Measurements from ENCODE around the gene CAB39.

CAB39 gene

DNA sequence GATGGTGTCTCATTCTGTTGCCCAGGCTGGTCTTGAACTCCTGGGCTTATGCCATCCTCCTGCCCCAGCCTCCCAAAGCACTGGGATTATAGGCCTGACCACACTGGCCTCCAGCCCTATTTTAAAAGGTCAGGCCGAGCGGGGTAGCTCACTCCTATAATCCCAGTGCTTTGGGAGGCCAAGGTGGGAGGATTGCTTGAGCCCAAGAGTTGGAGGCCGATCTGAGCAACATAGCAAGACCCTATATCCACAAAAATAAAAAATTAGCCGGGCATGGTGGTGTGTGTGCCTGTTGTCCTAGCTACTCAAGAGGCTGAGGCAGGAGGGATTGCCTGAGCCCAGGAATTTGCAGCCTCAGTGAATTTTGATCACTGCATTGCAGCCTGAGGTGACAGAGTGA is 3.9 kb downstream of the CAB39 start:
- no peak overlapping the region for H3K9ac ChIP-seq (ENCODE audit: low read depth, low read length)
- H2AFZ ChIP-seq (ENCODE audit: low read depth, low read length), result no peak overlapping the region
- peaks cover 63% of the 10 kb centered on the region for H3K4me1 ChIP-seq (ENCODE audit: insufficient read depth, low read length)
- H3K36me3 ChIP-seq (ENCODE audit: insufficient read depth, low read length), result peaks cover 20% of the 10 kb centered on the region
- H3K4me3 ChIP-seq (ENCODE audit: low read depth in 1 of 2, low read length in 2 of 2), result no peak overlapping the region
- peaks cover 88% of the 10 kb centered on the region for H3K79me2 ChIP-seq (ENCODE audit: insufficient read depth, low read length)
- H3K27me3 ChIP-seq (ENCODE audit: insufficient read depth, low read length, poor library complexity), result no peaks in the 10 kb centered on the region
- H4K20me1 ChIP-seq (ENCODE audit: insufficient read depth, low read length), result peaks cover 72% of the 10 kb centered on the region
- TF ChIP-seq, protein P1, sequence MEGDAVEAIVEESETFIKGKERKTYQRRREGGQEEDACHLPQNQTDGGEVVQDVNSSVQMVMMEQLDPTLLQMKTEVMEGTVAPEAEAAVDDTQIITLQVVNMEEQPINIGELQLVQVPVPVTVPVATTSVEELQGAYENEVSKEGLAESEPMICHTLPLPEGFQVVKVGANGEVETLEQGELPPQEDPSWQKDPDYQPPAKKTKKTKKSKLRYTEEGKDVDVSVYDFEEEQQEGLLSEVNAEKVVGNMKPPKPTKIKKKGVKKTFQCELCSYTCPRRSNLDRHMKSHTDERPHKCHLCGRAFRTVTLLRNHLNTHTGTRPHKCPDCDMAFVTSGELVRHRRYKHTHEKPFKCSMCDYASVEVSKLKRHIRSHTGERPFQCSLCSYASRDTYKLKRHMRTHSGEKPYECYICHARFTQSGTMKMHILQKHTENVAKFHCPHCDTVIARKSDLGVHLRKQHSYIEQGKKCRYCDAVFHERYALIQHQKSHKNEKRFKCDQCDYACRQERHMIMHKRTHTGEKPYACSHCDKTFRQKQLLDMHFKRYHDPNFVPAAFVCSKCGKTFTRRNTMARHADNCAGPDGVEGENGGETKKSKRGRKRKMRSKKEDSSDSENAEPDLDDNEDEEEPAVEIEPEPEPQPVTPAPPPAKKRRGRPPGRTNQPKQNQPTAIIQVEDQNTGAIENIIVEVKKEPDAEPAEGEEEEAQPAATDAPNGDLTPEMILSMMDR (IDR thresholded peaks at IDR 0.05; ENCODE audit: borderline replicate concordance, extremely low read depth, low read length, poor library complexity, severe bottlenecking), result no peak
- TF ChIP-seq EZH2 (IDR thresholded peaks at IDR 0.05; ENCODE audit: borderline replicate concordance, low read depth, low read length, severe bottlenecking), result no peak
- ATAC-seq (ENCODE audit: insufficient read depth, low read depth), result no peak
- no peaks in the 10 kb centered on the region for H3K9me3 ChIP-seq (ENCODE audit: insufficient read depth, low read length, severe bottlenecking)
- H3K4me2 ChIP-seq (ENCODE audit: insufficient read depth, low read length), result no peak overlapping the region
- DNase-seq, result no peak
- H3K27ac ChIP-seq (ENCODE audit: low read length), result no peak overlapping the region

DNA sequence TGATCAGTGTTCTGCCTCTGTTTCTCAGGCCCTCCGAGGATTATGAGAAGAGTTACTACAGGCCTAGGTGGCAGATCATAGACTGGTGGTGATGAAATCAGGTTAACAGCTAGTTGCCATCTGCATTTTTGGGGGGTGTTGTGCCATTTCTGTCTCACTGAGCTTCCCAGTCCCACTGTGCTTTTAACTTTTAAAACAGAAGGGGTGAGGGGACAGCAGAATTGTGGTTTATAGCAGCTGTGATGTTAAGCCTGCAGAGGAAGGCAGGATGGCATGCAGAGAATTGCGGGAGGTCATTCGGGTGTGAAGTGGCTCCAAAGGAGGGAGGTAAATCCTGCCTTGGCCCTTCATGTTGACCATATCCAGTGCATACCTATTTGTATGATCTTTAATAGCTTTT is 5.0 kb downstream of the CAB39 start:
- Histone ChIP-seq H3K27ac (ENCODE audit: low read length) (no peak overlapping the region), H3K27me3 (ENCODE audit: insufficient read depth, low read length, poor library complexity) (no peaks in the 10 kb centered on the region), H3K36me3 (ENCODE audit: insufficient read depth, low read length) (peaks cover 20% of the 10 kb centered on the region), H3K4me3 (ENCODE audit: low read depth in 1 of 2, low read length in 2 of 2) (no peak overlapping the region), H3K4me1 (ENCODE audit: insufficient read depth, low read length) (peaks cover 66% of the 10 kb centered on the region), H2AFZ (ENCODE audit: low read depth, low read length) (no peak overlapping the region), H4K20me1 (ENCODE audit: insufficient read depth, low read length) (peaks cover 82% of the 10 kb centered on the region), H3K79me2 (ENCODE audit: insufficient read depth, low read length) (peaks cover 97% of the 10 kb centered on the region), H3K9me3 (ENCODE audit: insufficient read depth, low read length, severe bottlenecking) (no peaks in the 10 kb centered on the region), H3K4me2 (ENCODE audit: insufficient read depth, low read length) (0 out of 2 replicates have a peak overlapping the region, but pooled peaks have one; percentile 11), H3K9ac (ENCODE audit: low read depth, low read length) (no peak overlapping the region)
- TF ChIP-seq, protein P1 (IDR thresholded peaks at IDR 0.05; ENCODE audit: borderline replicate concordance, extremely low read depth, low read length, poor library complexity, severe bottlenecking), result no peak
- TF ChIP-seq EZH2 (IDR thresholded peaks at IDR 0.05; ENCODE audit: borderline replicate concordance, low read depth, low read length, severe bottlenecking), result no peak
- ATAC-seq (ENCODE audit: insufficient read depth, low read depth) (no peak), DNase-seq (no peak)

DNA sequence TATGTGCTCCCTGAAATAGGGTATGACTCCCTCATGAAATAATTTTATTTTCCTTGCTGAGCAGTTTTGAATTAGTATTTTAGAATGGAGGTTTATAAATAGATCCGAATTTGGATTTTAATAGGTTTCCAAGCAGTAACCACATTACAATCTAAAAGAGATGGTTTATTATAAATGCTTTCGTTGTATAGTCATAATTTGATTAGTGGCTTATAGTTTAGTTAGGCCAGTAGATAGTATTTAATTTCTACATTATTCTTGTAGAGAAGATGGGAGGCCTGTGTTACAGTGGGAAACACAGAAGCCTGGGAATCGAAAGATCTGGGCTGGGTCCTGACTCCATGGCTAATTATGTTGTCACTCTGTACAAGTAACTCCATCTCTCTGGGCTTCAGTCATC is 6.7 kb downstream of the CAB39 start:
- H3K79me2 ChIP-seq (ENCODE audit: insufficient read depth, low read length), result peaks cover 95% of the 10 kb centered on the region
- ATAC-seq (ENCODE audit: insufficient read depth, low read depth), result no peak
- no peaks in the 10 kb centered on the region for H3K27me3 ChIP-seq (ENCODE audit: insufficient read depth, low read length, poor library complexity)
- no peak overlapping the region for H3K4me3 ChIP-seq (ENCODE audit: low read depth in 1 of 2, low read length in 2 of 2)
- H3K4me2 ChIP-seq (ENCODE audit: insufficient read depth, low read length), result no peak overlapping the region
- H3K4me1 ChIP-seq (ENCODE audit: insufficient read depth, low read length), result peaks cover 74% of the 10 kb centered on the region
- no peaks in the 10 kb centered on the region for H3K9me3 ChIP-seq (ENCODE audit: insufficient read depth, low read length, severe bottlenecking)
- peaks cover 83% of the 10 kb centered on the region for H4K20me1 ChIP-seq (ENCODE audit: insufficient read depth, low read length)
- no peak overlapping the region for H3K9ac ChIP-seq (ENCODE audit: low read depth, low read length)
- no peak overlapping the region for H3K27ac ChIP-seq (ENCODE audit: low read length)
- DNase-seq, result no peak
- H2AFZ ChIP-seq (ENCODE audit: low read depth, low read length), result no peak overlapping the region
- TF ChIP-seq EZH2 (IDR thresholded peaks at IDR 0.05; ENCODE audit: borderline replicate concordance, low read depth, low read length, severe bottlenecking), result no peak
- TF ChIP-seq, protein P1 (IDR thresholded peaks at IDR 0.05; ENCODE audit: borderline replicate concordance, extremely low read depth, low read length, poor library complexity, severe bottlenecking), result no peak
- H3K36me3 ChIP-seq (ENCODE audit: insufficient read depth, low read length), result peaks cover 30% of the 10 kb centered on the region

DNA sequence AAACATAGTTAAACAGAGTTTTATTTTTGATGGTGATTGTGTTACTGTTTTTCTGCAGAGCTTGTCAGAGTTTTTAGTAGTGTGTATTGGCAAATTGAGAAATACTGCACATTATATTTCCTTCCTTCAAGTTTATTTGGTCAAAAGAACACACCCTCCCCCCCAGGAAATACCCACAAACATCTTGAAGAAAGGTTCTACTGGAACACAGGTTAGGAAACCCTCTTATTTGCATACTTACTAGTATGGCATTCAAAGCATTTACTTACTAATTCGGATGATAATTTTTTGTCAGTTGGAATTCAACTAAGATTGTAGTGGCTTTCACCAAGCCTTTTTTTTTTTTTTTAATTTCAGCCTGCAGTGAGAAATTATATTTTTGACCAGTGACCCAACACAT is 9.1 kb downstream of the CAB39 start:
- H3K27ac ChIP-seq (ENCODE audit: low read length), result no peak overlapping the region
- H3K36me3 ChIP-seq (ENCODE audit: insufficient read depth, low read length), result peaks cover 25% of the 10 kb centered on the region
- peaks cover 80% of the 10 kb centered on the region for H4K20me1 ChIP-seq (ENCODE audit: insufficient read depth, low read length)
- no peak overlapping the region for H3K9ac ChIP-seq (ENCODE audit: low read depth, low read length)
- peaks cover 54% of the 10 kb centered on the region for H3K4me1 ChIP-seq (ENCODE audit: insufficient read depth, low read length)
- H3K4me3 ChIP-seq (ENCODE audit: low read depth in 1 of 2, low read length in 2 of 2), result no peak overlapping the region
- no peaks in the 10 kb centered on the region for H3K27me3 ChIP-seq (ENCODE audit: insufficient read depth, low read length, poor library complexity)
- peaks cover 89% of the 10 kb centered on the region for H3K79me2 ChIP-seq (ENCODE audit: insufficient read depth, low read length)
- no peak for ATAC-seq (ENCODE audit: insufficient read depth, low read depth)
- no peak for DNase-seq
- H3K4me2 ChIP-seq (ENCODE audit: insufficient read depth, low read length), result no peak overlapping the region
- H2AFZ ChIP-seq (ENCODE audit: low read depth, low read length), result no peak overlapping the region
- TF ChIP-seq EZH2 (IDR thresholded peaks at IDR 0.05; ENCODE audit: borderline replicate concordance, low read depth, low read length, severe bottlenecking), result no peak
- H3K9me3 ChIP-seq (ENCODE audit: insufficient read depth, low read length, severe bottlenecking), result no peaks in the 10 kb centered on the region
